CD4-positive, alpha-beta T cell (primary cell): ENCODE measurements around the gene MYO1E. TPM values are rescaled to one million over a fixed set of nuclear protein-coding genes. Genes with fewer than 3 reads are reported as not detected.

Experiments
- ATAC-seq: fragments of 200-7000 bp; cut with Tn5 transposase; one replicate; pipeline ENCODE4 v1.10.0; 2022; ENCODE audit warnings: mild to moderate bottlenecking; ENCODE audit not compliant: poor library complexity
- CTCF ChIA-PET: fragments of 350-600 bp; sonication (Branson Sonifier 250); formaldehyde crosslinking; loops from one replicate; lab custom pipeline; 2021; ENCODE audit warnings: antibody characterized with exemption, inconsistent platforms; lab: Charles Lee
- POLR2A ChIA-PET: fragments of 350-600 bp; sonication (Branson Sonifier 250); formaldehyde crosslinking; loops from one replicate; lab custom pipeline; 2021; ENCODE audit warnings: antibody characterized with exemption, inconsistent platforms; lab: Charles Lee
- DNase-seq, 14 experiments: peaks; one replicate each; pipeline ENCODE4 v3.0.0-alpha.2; 2013 to 2020; ENCODE audit warnings: mixed read lengths in 2 of 14
- H3K27ac ChIP-seq, 2 donors: one replicate each; pipeline versions ENCODE4 v1.5.1 to v1.7.0; 2013; ENCODE audit warnings: low read length in 2 of 2, low read depth in 1 of 2, mild to moderate bottlenecking in 1 of 2
- H3K27me3 ChIP-seq, 2 experiments: 1 replicate in 1 of 2; 2 replicates in 1 of 2; pipeline versions ENCODE4 v1.6.1 to v1.7.0; 2013; ENCODE audit warnings: low read length in 2 of 2, control low read depth in 1 of 2, mild to moderate bottlenecking in 1 of 2, moderate library complexity in 1 of 2; ENCODE audit not compliant: insufficient read depth in 2 of 2, control insufficient read depth in 1 of 2
- H3K36me3 ChIP-seq: one replicate; pipeline ENCODE4 v1.6.1; 2013; ENCODE audit warnings: low read length, control low read depth; ENCODE audit not compliant: insufficient read depth
- H3K4me1 ChIP-seq: one replicate; pipeline ENCODE4 v1.6.1; 2013; ENCODE audit warnings: low read length, control low read depth; ENCODE audit not compliant: insufficient read depth
- H3K4me3 ChIP-seq: one replicate; pipeline ENCODE4 v1.5.1; 2013; ENCODE audit warnings: mild to moderate bottlenecking, low read length, moderate library complexity
- H3K9me3 ChIP-seq, 2 experiments: 1 replicate in 1 of 2; 2 replicates in 1 of 2; pipeline versions ENCODE4 v1.6.1 to v1.7.0; 2013; ENCODE audit warnings: low read length in 2 of 2, mild to moderate bottlenecking in 2 of 2, control low read depth in 1 of 2, moderate library complexity in 1 of 2; ENCODE audit not compliant: control insufficient read depth in 1 of 2, insufficient read depth in 1 of 2
- H3K27ac Mint-ChIP-seq: one replicate; pipeline ENCODE4 v1.8.0; 2020; ENCODE audit warnings: mixed read lengths
- H3K27me3 Mint-ChIP-seq: one replicate; pipeline ENCODE4 v1.8.0; 2021; ENCODE audit warnings: mixed read lengths
- H3K36me3 Mint-ChIP-seq: one replicate; pipeline ENCODE4 v1.8.0; 2021; ENCODE audit warnings: low read depth, mixed read lengths
- H3K4me1 Mint-ChIP-seq: one replicate; pipeline ENCODE4 v1.8.0; 2021; ENCODE audit warnings: low read depth, mixed read lengths
- H3K4me3 Mint-ChIP-seq: one replicate; pipeline ENCODE4 v1.8.0; 2020; ENCODE audit warnings: mild to moderate bottlenecking, mixed read lengths
- H3K9me3 Mint-ChIP-seq: one replicate; pipeline ENCODE4 v1.8.0; 2020; ENCODE audit warnings: mixed read lengths
- CTCF ChIP-seq: fragments of 200-600 bp; IDR thresholded peaks from one replicate; pipeline ENCODE4 v1.8.0; 2022; ENCODE audit warnings: antibody characterized with exemption, mild to moderate bottlenecking
- intact Hi-C, 2 experiments: fragments of 100-400 bp; cut with DNase I in 1 of 2; cut with micrococcal nuclease in 1 of 2; formaldehyde crosslinking; loops; one replicate each; pipeline versions ENCODE4 v1.15.1 to v1.9.0; 2023 to 2025; cut with DNase I, micrococcal nuclease
- total RNA-seq, 174 experiments: library from RNA in 2 of 174; stranded (reverse) in 2 of 174; gene quantifications; one replicate each; pipeline ENCODE4 v1.2.3 and lab custom pipeline; 2021 to 2026

MYO1E gene
- total RNA-seq, 2 experiments from 2014 or later, result 0.59 to 0.63 TPM

- intact Hi-C loops, result no loop called here
- no peaks in the 10 kb centered on the region for H3K9me3 ChIP-seq
- H3K27me3 ChIP-seq, result peaks cover 0 to 5% of the 10 kb centered on the region in 2 experiments
- H3K36me3 Mint-ChIP-seq, result no peaks in the 10 kb centered on the region
- H3K27ac Mint-ChIP-seq, result no peak overlapping the region
- H3K4me1 Mint-ChIP-seq, result no peaks in the 10 kb centered on the region
- ATAC-seq, result no peak
- ChIA-PET CTCF (no interaction called here), POLR2A (no interaction called here)
- no peak overlapping the region for H3K27ac ChIP-seq
- H3K4me3 ChIP-seq, result no peak overlapping the region
- no peaks in the 10 kb centered on the region for H3K9me3 Mint-ChIP-seq
- H3K27me3 Mint-ChIP-seq, result peaks cover 9% of the 10 kb centered on the region
- H3K4me1 ChIP-seq, result no peaks in the 10 kb centered on the region
- DNase-seq, result no peak
- H3K4me3 Mint-ChIP-seq, result no peak overlapping the region
- no peak for TF ChIP-seq CTCF
- H3K36me3 ChIP-seq, result no peaks in the 10 kb centered on the region
Observed at GRCh38 chr15:59419170-59419569, 46.5 kb upstream of the MYO1E start.

GRCh38 chr15:59416816-59417215 is 44.1 kb upstream of the MYO1E start:
- no peaks in the 10 kb centered on the region for H3K36me3 Mint-ChIP-seq
- Histone ChIP-seq H3K27ac (no peak overlapping the region), H3K36me3 (no peaks in the 10 kb centered on the region), H3K4me3 (no peak overlapping the region), H3K27me3 (peaks cover 0 to 5% of the 10 kb centered on the region in 2 experiments), H3K4me1 (peaks cover 12% of the 10 kb centered on the region), H3K9me3 (no peaks in the 10 kb centered on the region)
- no peak overlapping the region for H3K4me3 Mint-ChIP-seq
- POLR2A ChIA-PET, result no interaction called here
- ATAC-seq (no peak), DNase-seq (no peak)
- intact Hi-C loops, result no loop called here
- peaks cover 10% of the 10 kb centered on the region for H3K4me1 Mint-ChIP-seq
- CTCF ChIA-PET, result interaction anchor here (0.5 kb wide), 1 partner anchor 274 kb away, joined by 3 read pairs; no protein-coding TSS in a partner anchor
- no peak overlapping the region for H3K27ac Mint-ChIP-seq
- no peaks in the 10 kb centered on the region for H3K27me3 Mint-ChIP-seq
- H3K9me3 Mint-ChIP-seq, result no peaks in the 10 kb centered on the region
- TF ChIP-seq CTCF, result no peak

DNA sequence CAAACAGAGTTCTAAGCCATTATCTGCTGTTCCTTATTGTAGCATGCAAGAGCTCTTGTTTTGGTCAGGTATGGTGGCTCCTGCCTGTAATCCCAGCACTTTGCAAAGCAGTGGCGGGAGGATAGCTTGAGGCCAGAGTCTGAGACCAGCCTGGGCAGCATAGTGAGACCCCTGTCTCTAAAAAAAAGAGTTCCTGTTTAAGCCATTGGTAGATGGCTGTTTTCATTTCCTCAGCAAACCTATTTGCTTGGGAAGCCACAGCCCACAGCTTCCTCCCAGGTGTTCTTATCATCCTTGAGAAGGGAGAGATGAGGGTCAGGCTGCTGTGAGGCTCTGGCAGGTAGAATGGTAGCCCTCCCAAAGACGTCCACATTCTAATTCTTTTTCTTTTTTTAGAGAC is 40.9 kb upstream of the MYO1E start:
- no peak overlapping the region for H3K27ac Mint-ChIP-seq
- Histone ChIP-seq H3K4me3 (no peak overlapping the region), H3K4me1 (peaks cover 12% of the 10 kb centered on the region), H3K9me3 (no peaks in the 10 kb centered on the region), H3K27ac (no peak overlapping the region), H3K27me3 (peaks cover 0 to 5% of the 10 kb centered on the region in 2 experiments), H3K36me3 (no peaks in the 10 kb centered on the region)
- POLR2A ChIA-PET, result no interaction called here
- no peaks in the 10 kb centered on the region for H3K36me3 Mint-ChIP-seq
- H3K4me3 Mint-ChIP-seq, result no peak overlapping the region
- CTCF ChIA-PET, result no interaction called here
- no peak for TF ChIP-seq CTCF
- no peaks in the 10 kb centered on the region for H3K9me3 Mint-ChIP-seq
- peaks cover 10% of the 10 kb centered on the region for H3K4me1 Mint-ChIP-seq
- no peaks in the 10 kb centered on the region for H3K27me3 Mint-ChIP-seq
- intact Hi-C loops, result loop anchor here in 1 of 2 experiments (5.0 kb wide), 1 partner anchor 959 kb away; no protein-coding TSS in a partner anchor
- ATAC-seq (no peak), DNase-seq (no peak)
